IPS DF 6.9 (cell line): ENCODE results near the gene RBM34.
"Not testable (repeated sequence)": the region's sequence is repeated elsewhere in the genome, so short reads cannot be mapped to it uniquely, and the experiment has no call there.

Experiments
- DNase-seq: peaks from one replicate; pipeline ENCODE4 v3.0.0-alpha.2; 2013; ENCODE audit warnings: low read depth, low spot score
- H3K27ac ChIP-seq: one replicate; pipeline ENCODE4 v1.5.1; 2013; ENCODE audit warnings: low read length, control low read depth
- H3K27me3 ChIP-seq: 2 replicates; pipeline ENCODE4 v1.6.1; 2013; ENCODE audit warnings: mild to moderate bottlenecking, low read length; ENCODE audit not compliant: control insufficient read depth, insufficient read depth
- H3K36me3 ChIP-seq: 2 replicates; pipeline ENCODE4 v1.6.1; 2013; ENCODE audit warnings: low read length; ENCODE audit not compliant: control insufficient read depth, insufficient read depth
- H3K4me1 ChIP-seq: 2 replicates; pipeline ENCODE4 v1.6.1; 2013; ENCODE audit warnings: low read length; ENCODE audit not compliant: control insufficient read depth, insufficient read depth
- H3K4me3 ChIP-seq: 2 replicates; pipeline ENCODE4 v1.5.1; 2013; ENCODE audit warnings: mild to moderate bottlenecking, low read length
- H3K9me3 ChIP-seq: 2 replicates; pipeline ENCODE4 v1.6.1; 2013; ENCODE audit warnings: low read length, inconsistent platforms; ENCODE audit not compliant: control insufficient read depth, insufficient read depth
- WGBS: extraction: QIAGEN DNeasy Blood & Tissue Kit; methylation state at CpG from one replicate; pipeline ENCODE4 v1.1.7; 2013; ENCODE audit warnings: mixed read lengths, missing lambda C conversion rate; ENCODE audit not compliant: insufficient read length, insufficient coverage; 5-methylcytosine and 5-hydroxymethylcytosine counted together

RBM34 gene

DNA sequence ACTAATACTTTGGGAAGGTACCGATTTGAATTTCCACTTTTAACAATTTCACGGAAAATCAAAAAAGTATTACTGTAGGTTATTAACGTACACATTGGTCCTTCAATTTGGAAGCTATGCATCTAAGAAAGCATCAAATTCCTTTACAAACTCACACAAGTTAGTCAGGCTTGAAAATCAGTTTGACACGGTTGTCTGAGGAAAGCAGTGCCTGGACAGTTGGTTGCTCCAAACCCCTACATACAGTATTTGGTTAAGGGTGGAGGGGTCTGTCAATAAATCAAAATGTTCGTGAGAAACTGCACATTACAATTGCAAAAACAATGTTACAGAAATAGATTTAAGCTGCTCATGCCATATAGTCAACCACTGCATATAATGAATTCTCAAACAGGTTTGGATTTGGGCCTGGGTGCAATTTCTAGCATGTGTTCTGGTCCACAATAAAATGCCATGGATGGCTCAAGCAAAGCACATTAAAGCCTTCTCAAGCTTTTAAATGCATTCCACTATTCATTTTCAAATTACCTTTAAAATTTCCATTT lies 19.9 kb upstream of the RBM34 start:
- Histone ChIP-seq H3K27ac (no peak overlapping the region), H3K4me3 (no peak overlapping the region), H3K4me1 (no peaks in the 10 kb centered on the region), H3K27me3 (no peaks in the 10 kb centered on the region), H3K9me3 (no peaks in the 10 kb centered on the region), H3K36me3 (peaks cover 5% of the 10 kb centered on the region; the same call in 1 of the 2 replicates)
- DNase-seq = no peak
- WGBS = no CpG with 5 or more reads among the region's 5 CpGs

DNA sequence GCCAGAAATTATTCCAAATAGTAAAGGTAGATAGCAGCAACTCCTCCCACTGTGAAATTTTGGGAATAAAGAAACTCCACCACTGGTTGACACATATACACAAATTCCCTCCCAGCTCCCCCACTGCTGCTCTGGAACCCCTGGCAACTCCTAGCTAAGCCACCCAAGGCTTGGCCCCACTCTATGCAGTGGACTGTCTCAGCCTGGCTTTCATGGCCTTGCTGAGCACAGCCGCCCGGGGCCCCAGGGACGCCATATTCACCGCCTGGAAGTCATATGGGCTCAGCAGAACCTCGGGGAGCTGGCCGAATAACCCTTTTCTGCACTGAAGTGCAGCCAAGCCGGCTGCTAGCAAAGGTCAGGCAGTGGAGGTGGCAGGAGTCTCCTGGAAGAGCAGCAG lies 15.4 kb upstream of the RBM34 start:
- H3K27ac ChIP-seq = no peak overlapping the region
- no peak for DNase-seq
- H3K4me3 ChIP-seq = no peak overlapping the region
- no peaks in the 10 kb centered on the region for H3K9me3 ChIP-seq
- H3K4me1 ChIP-seq = no peaks in the 10 kb centered on the region
- no peaks in the 10 kb centered on the region for H3K27me3 ChIP-seq
- no CpG with 5 or more reads among the region's 7 CpGs for WGBS
- H3K36me3 ChIP-seq = peaks cover 4% of the 10 kb centered on the region; the same call in 1 of the 2 replicates

- no peak for DNase-seq
- Histone ChIP-seq H3K36me3 (peaks cover 3% of the 10 kb centered on the region; the same call in 1 of the 2 replicates), H3K4me1 (no peaks in the 10 kb centered on the region), H3K9me3 (no peaks in the 10 kb centered on the region), H3K4me3 (no peak overlapping the region), H3K27me3 (no peaks in the 10 kb centered on the region), H3K27ac (no peak overlapping the region)
These were observed 8.9 kb upstream of the RBM34 start for GRCh38 chr1:235169986-235170385.

GRCh38 chr1:235168375-235168774 lies 7.3 kb upstream of the RBM34 start:
- WGBS = no CpG with 5 or more reads among the region's 3 CpGs
- no peak for DNase-seq
- no peak overlapping the region for H3K27ac ChIP-seq
- H3K9me3 ChIP-seq = no peaks in the 10 kb centered on the region
- H3K27me3 ChIP-seq = no peaks in the 10 kb centered on the region
- no peaks in the 10 kb centered on the region for H3K4me1 ChIP-seq
- no peak overlapping the region for H3K4me3 ChIP-seq
- no peaks in the 10 kb centered on the region for H3K36me3 ChIP-seq

DNA sequence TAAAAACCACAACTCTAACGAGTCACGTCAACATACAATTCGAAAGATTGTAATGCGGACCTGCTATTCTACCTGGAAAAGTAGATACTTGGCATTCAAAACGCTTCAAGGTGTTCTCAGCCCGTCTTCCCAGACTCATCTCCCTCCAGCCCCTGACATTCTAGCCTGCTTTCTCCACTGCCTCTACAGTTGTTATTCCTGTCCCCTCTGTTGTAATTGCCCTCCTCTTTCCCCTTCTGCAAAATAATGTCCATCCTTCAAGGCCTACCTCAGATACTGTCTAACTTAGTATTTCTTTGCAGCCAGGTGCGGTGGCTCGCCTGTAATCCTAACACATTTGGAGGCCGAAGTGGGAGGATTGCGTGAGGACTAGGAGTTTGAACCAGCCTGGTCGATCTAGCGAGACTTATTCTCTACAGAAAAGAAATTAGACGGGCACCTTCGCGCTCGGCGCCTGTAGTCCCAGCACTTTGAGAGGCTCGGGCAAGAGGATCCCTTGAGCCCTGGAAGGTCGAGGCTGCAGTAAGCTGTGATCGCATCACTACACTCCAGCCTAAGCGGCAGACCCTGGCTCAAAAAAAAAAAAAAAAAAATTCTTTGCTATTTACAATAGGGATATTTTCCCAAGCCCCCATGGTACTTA lies 756 bp upstream of the RBM34 start:
- Histone ChIP-seq H3K4me1 (no peaks in the 10 kb centered on the region), H3K27ac (no peak overlapping the region), H3K36me3 (peaks cover 3% of the 10 kb centered on the region; the same call in 1 of the 2 replicates), H3K9me3 (no peaks in the 10 kb centered on the region), H3K4me3 (peak overlapping the region; percentile 69; the same call in 1 of the 2 replicates), H3K27me3 (no peaks in the 10 kb centered on the region)
- no peak for DNase-seq
- no CpG with 5 or more reads among the region's 21 CpGs for WGBS

DNA sequence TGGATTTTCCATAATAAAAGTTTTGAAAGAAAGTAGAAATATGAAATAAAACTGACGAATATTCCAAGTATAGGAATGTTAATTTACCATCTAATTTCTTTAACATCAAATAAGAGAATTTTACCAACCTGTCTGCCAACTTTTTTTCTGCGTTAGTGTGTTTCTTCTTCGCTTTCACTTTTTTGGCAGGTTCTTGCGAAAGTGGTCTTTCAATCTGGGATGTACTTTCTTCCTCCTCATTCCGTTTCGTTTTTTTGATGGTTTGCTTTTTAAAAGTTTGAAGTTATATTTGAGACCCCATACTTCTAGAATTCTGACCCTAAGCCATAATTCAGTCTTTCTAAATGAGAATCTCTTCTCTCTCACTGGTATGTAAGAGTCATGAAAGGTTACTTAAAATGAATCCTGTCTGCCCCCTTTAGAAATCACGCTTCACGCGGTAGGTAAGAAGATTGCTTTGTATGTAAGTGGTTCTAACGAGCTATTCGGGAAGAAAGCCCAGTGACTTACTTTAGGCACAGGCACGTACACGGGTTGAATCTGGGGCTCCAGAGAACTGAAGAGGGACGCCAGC lies 580 bp downstream of the RBM34 start:
- Histone ChIP-seq H3K4me1 (no peaks in the 10 kb centered on the region), H3K4me3 (peak overlapping the region; percentile 69), H3K27me3 (no peaks in the 10 kb centered on the region), H3K27ac (no peak overlapping the region), H3K36me3 (peaks cover 3% of the 10 kb centered on the region; the same call in 1 of the 2 replicates), H3K9me3 (no peaks in the 10 kb centered on the region)
- DNase-seq = no peak
- WGBS = no CpG with 5 or more reads among the region's 14 CpGs

- H3K27ac ChIP-seq, H3K27me3 ChIP-seq, H3K4me3 ChIP-seq, H3K9me3 ChIP-seq, DNase-seq, H3K4me1 ChIP-seq, H3K36me3 ChIP-seq: not testable (repeated sequence)
- WGBS = no CpG with 5 or more reads among the region's 9 CpGs
These were observed 1.1 kb downstream of the RBM34 start for GRCh38 chr1:235159930-235160329.

DNA sequence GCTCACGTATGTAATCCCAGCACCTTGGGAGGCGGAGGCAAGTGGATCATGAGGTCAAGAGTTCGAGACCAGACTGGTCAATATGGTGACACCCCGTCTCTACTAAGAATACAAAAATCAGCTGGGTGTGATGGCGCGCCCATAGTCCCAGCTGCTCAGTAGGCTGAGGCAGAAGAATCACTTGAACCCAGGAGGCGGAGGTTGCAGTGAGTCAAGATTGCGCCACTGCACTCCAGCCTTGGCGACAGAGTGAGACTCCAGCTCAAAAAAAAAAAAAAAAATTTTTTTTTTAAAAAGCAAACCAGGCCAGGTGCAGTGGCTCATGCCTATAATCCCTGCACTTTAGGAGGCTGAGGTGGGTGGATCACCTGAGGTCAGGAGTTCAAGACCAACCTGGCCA lies 1.8 kb downstream of the RBM34 start:
- H3K27ac ChIP-seq, H3K36me3 ChIP-seq, H3K4me1 ChIP-seq, H3K9me3 ChIP-seq, H3K27me3 ChIP-seq, DNase-seq, H3K4me3 ChIP-seq: not testable (repeated sequence)
- WGBS = no CpG with 5 or more reads among the region's 9 CpGs

- H3K27ac ChIP-seq = no peak overlapping the region
- no peak overlapping the region for H3K4me3 ChIP-seq
- no peaks in the 10 kb centered on the region for H3K4me1 ChIP-seq
- WGBS = no CpG with 5 or more reads among the region's 6 CpGs
- no peaks in the 10 kb centered on the region for H3K9me3 ChIP-seq
- no peak for DNase-seq
- H3K36me3 ChIP-seq = peaks cover 9% of the 10 kb centered on the region; the same call in 1 of the 2 replicates
- no peaks in the 10 kb centered on the region for H3K27me3 ChIP-seq
These were observed 2.4 kb downstream of the RBM34 start for GRCh38 chr1:235158680-235159079.

- DNase-seq = no peak
- no CpG with 5 or more reads among the region's 4 CpGs for WGBS
- Histone ChIP-seq H3K4me3 (no peak overlapping the region), H3K9me3 (no peaks in the 10 kb centered on the region), H3K4me1 (no peaks in the 10 kb centered on the region), H3K27me3 (no peaks in the 10 kb centered on the region), H3K36me3 (peaks cover 17% of the 10 kb centered on the region; the same call in 1 of the 2 replicates), H3K27ac (no peak overlapping the region)
These were observed 3.9 kb downstream of the RBM34 start for GRCh38 chr1:235157150-235157549.

GRCh38 chr1:235156740-235157139 lies 4.3 kb downstream of the RBM34 start:
- Histone ChIP-seq H3K4me3 (no peak overlapping the region), H3K27me3 (no peaks in the 10 kb centered on the region), H3K27ac (no peak overlapping the region), H3K9me3 (no peaks in the 10 kb centered on the region), H3K36me3 (peaks cover 17% of the 10 kb centered on the region; the same call in 1 of the 2 replicates), H3K4me1 (no peaks in the 10 kb centered on the region)
- WGBS = no CpG with 5 or more reads among the region's 4 CpGs
- DNase-seq = no peak
